Keratinocyte (primary cell): ENCODE data around the gene OR4B1. TPM values are rescaled to one million over a fixed set of nuclear protein-coding genes. Genes with fewer than 3 reads are reported as not detected.

ENCODE experiments used
- DNase-seq: peaks from one replicate; pipeline ENCODE4 v3.0.0-alpha.2; 2011; ENCODE audit warnings: low read depth, missing footprints, low spot score
- FAIRE-seq: peaks from 2 replicates; lab custom pipeline; 2011; peaks lifted over from hg19 to GRCh38; lab: Jason Lieb, UNC
- H2AFZ ChIP-seq: 2 replicates; pipeline ENCODE4 v1.6.0; 2012; ENCODE audit warnings: low read length, control low read depth, inconsistent platforms; ENCODE audit not compliant: control insufficient read depth
- H3K27ac ChIP-seq: 2 replicates; pipeline ENCODE4 v1.5.1; 2011; ENCODE audit warnings: low read length; ENCODE audit not compliant: control insufficient read depth, insufficient read depth
- H3K27me3 ChIP-seq: 3 replicates; pipeline ENCODE4 v1.6.0; 2011; ENCODE audit warnings: low read length; ENCODE audit not compliant: control insufficient read depth, insufficient read depth; ENCODE audit errors: extremely low read depth
- H3K36me3 ChIP-seq, 2 experiments: 2 replicates in 1 of 2; 3 replicates in 1 of 2; pipeline ENCODE4 v1.5.1; 2011; ENCODE audit warnings: low read length in 2 of 2, mild to moderate bottlenecking in 1 of 2; ENCODE audit not compliant: control insufficient read depth in 2 of 2, insufficient read depth in 2 of 2; ENCODE audit errors: extremely low read depth in 1 of 2
- H3K4me1 ChIP-seq: 3 replicates; pipeline ENCODE4 v1.5.1; 2011; ENCODE audit warnings: low read length; ENCODE audit not compliant: control insufficient read depth, insufficient read depth; ENCODE audit errors: extremely low read depth
- H3K4me2 ChIP-seq: 3 replicates; pipeline ENCODE4 v1.6.0; 2011; ENCODE audit warnings: low read depth, low read length; ENCODE audit not compliant: control insufficient read depth, insufficient read depth; ENCODE audit errors: extremely low read depth
- H3K4me3 ChIP-seq, 3 experiments: fragments of 200-600 bp in 1 of 3; sonication (generic) in 1 of 3; 2 replicates in 2 of 3; 3 replicates in 1 of 3; pipeline ENCODE4 v1.5.1; 2011 to 2016; ENCODE audit warnings: low read length in 3 of 3, mild to moderate bottlenecking in 3 of 3, control low read depth in 2 of 3, inconsistent platforms in 1 of 3, low read depth in 1 of 3, mixed read lengths in 1 of 3, mixed run types in 1 of 3, moderate library complexity in 1 of 3; ENCODE audit not compliant: control insufficient read depth in 2 of 3, insufficient read depth in 2 of 3; ENCODE audit errors: extremely low read depth in 1 of 3
- H3K79me2 ChIP-seq: 2 replicates; pipeline ENCODE4 v1.6.0; 2012; ENCODE audit warnings: low read length; ENCODE audit not compliant: control insufficient read depth, insufficient read depth
- H3K9ac ChIP-seq: 3 replicates; pipeline ENCODE4 v1.6.0; 2011; ENCODE audit warnings: low read length; ENCODE audit not compliant: control insufficient read depth, insufficient read depth; ENCODE audit errors: extremely low read depth
- H3K9me1 ChIP-seq: 3 replicates; pipeline ENCODE4 v1.6.0; 2011; ENCODE audit warnings: low read length; ENCODE audit not compliant: control insufficient read depth, insufficient read depth; ENCODE audit errors: extremely low read depth
- H3K9me3 ChIP-seq: 2 replicates; pipeline ENCODE4 v1.5.1; 2012; ENCODE audit warnings: low read depth, low read length; ENCODE audit not compliant: control insufficient read depth
- H4K20me1 ChIP-seq: 3 replicates; pipeline ENCODE4 v1.6.0; 2011; ENCODE audit warnings: low read length; ENCODE audit not compliant: control insufficient read depth, insufficient read depth; ENCODE audit errors: extremely low read depth
- EZH2 ChIP-seq: IDR thresholded peaks from one replicate; pipeline ENCODE4 v1.6.1; 2012; ENCODE audit warnings: inconsistent platforms, mild to moderate bottlenecking, low read length, moderate library complexity
- dilution Hi-C: fragments of 300-500 bp; cut with MboI; formaldehyde crosslinking; loops from one replicate; pipeline ENCODE4 v1.7.0; 2020; ENCODE audit warnings: low sequenced_read_pairs; ENCODE audit not compliant: extremely low pct_ligation_motif_present
- polyA plus RNA-seq, 5 experiments: library from polyadenylated mRNA; depleted of rRNA in 3 of 5; stranded (reverse) in 3 of 5; stranded (forward) in 1 of 5; unstranded in 1 of 5; fragments of >200 nt; gene quantifications; 1 replicate in 1 of 5; 2 replicates in 3 of 5; 3 replicates in 1 of 5; pipeline versions ENCODE4 v1.2.1 to v1.2.3, GENCODE V29; 2011 to 2012; ENCODE audit warnings: missing spikeins in 2 of 5, low read depth in 1 of 5, low replicate concordance in 1 of 5
- TF ChIP-seq, protein P1 (sequence below), 3 experiments: IDR thresholded peaks in 1 of 3; conservative IDR thresholded peaks in 1 of 3; optimal IDR thresholded peaks in 1 of 3; 2 replicates in 2 of 3; 3 replicates in 1 of 3; pipeline versions ENCODE3 to v1.5.1; 2011; ENCODE audit warnings: low read length in 3 of 3, mild to moderate bottlenecking in 3 of 3, moderate library complexity in 2 of 3, control low read depth in 1 of 3, inconsistent platforms in 1 of 3; ENCODE audit not compliant: insufficient read depth in 2 of 3; ENCODE audit errors: extremely low read depth in 1 of 3

The OR4B1 gene
- polyA plus RNA-seq, 1 donor (not counting 4 experiments of a cell fraction or from before 2014, with no cell fraction given), result not detected

DNA sequence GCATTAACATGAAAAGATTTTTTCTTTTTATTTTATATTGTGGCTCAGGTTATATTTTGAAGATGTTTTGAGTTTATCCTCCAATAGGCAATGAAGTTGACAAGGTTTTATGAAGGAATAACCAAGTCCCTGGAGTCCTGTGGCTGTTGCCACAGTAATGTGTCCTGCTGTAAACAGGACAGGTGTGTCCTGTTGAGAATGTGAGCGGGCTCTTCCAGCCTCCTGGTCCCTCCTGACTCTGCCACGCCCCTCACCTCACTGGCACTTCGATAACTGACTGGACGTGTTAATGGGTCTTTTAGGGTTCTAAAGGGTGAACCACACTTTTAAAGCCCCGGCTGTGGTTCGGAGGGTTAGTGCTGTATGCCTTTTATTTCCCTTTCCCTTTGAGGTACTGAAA, 47.8 kb upstream of the OR4B1 start:
- no peaks in the 10 kb centered on the region for H3K4me1 ChIP-seq
- H3K9ac ChIP-seq, result no peak overlapping the region
- H3K4me2 ChIP-seq, result no peak overlapping the region
- dilution Hi-C loops, result no loop called here
- H4K20me1 ChIP-seq, result no peaks in the 10 kb centered on the region
- H3K27me3 ChIP-seq, result no peaks in the 10 kb centered on the region
- DNase-seq (no peak), FAIRE-seq (no peak)
- H3K9me1 ChIP-seq, result no peaks in the 10 kb centered on the region
- no peaks in the 10 kb centered on the region for H3K9me3 ChIP-seq
- no peak for TF ChIP-seq EZH2
- TF ChIP-seq, protein P1, sequence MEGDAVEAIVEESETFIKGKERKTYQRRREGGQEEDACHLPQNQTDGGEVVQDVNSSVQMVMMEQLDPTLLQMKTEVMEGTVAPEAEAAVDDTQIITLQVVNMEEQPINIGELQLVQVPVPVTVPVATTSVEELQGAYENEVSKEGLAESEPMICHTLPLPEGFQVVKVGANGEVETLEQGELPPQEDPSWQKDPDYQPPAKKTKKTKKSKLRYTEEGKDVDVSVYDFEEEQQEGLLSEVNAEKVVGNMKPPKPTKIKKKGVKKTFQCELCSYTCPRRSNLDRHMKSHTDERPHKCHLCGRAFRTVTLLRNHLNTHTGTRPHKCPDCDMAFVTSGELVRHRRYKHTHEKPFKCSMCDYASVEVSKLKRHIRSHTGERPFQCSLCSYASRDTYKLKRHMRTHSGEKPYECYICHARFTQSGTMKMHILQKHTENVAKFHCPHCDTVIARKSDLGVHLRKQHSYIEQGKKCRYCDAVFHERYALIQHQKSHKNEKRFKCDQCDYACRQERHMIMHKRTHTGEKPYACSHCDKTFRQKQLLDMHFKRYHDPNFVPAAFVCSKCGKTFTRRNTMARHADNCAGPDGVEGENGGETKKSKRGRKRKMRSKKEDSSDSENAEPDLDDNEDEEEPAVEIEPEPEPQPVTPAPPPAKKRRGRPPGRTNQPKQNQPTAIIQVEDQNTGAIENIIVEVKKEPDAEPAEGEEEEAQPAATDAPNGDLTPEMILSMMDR (optimal IDR thresholded peaks at IDR 0.05 in 1 of 3, IDR thresholded peaks at IDR 0.05 in 1 of 3, conservative IDR thresholded peaks at IDR 0.05 in 1 of 3; ENCODE audit: extremely low read depth in 1 of 3, insufficient read depth in 2 of 3, low read length in 3 of 3), result no peak
- no peaks in the 10 kb centered on the region for H3K79me2 ChIP-seq
- H3K27ac ChIP-seq, result no peak overlapping the region
- no peak overlapping the region for H2AFZ ChIP-seq
- no peak overlapping the region for H3K4me3 ChIP-seq
- no peaks in the 10 kb centered on the region for H3K36me3 ChIP-seq

DNA sequence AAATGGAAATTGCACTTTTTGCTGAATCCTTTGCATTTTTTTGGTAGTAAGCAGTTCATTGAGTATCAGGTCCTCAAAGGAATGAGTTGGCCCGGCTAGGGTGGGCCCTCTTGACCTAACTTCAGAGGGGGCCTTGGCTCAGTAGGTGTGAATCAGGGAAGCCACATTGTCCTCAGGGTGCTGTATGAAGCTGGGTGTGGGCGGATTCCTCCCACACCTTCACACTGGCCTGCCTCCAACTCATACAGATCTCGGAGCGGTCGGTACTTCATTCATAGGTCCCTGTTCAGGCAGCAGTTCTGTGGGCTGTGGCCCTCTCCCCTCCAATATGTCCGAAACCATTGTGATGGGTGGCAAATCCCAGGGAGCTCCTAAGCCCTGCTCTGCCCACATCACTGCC, 47.4 kb upstream of the OR4B1 start:
- H3K9me1 ChIP-seq, result no peaks in the 10 kb centered on the region

DNA sequence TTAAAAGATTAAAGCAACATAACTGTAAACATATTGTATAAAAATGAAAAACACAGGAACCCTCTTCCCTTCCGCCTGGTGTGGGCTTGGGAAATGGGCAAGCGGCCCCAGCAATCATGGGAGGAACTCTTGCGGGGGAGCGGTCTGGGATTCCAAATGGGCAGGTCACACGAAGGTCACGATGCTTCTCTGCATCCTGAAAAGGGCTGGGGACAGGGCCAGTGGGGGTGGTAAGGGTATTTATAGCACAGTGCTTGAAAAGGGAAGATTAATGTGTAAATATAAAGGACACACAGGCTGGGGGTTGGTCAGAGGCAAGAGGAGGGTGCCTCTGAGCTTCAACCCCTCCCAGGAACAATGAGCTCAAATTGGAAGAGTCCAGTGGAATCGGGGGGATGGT, 46.9 kb upstream of the OR4B1 start:
- Histone ChIP-seq H4K20me1 (no peaks in the 10 kb centered on the region), H3K4me3 (no peak overlapping the region), H3K9me3 (no peaks in the 10 kb centered on the region), H3K9me1 (no peaks in the 10 kb centered on the region), H3K79me2 (no peaks in the 10 kb centered on the region), H3K27ac (no peak overlapping the region), H3K36me3 (no peaks in the 10 kb centered on the region), H3K4me2 (no peak overlapping the region), H3K4me1 (no peaks in the 10 kb centered on the region), H3K9ac (no peak overlapping the region), H2AFZ (no peak overlapping the region), H3K27me3 (no peaks in the 10 kb centered on the region)
- DNase-seq (no peak), FAIRE-seq (no peak)
- dilution Hi-C loops, result no loop called here
- no peak for TF ChIP-seq EZH2
- TF ChIP-seq, protein P1 (optimal IDR thresholded peaks at IDR 0.05 in 1 of 3, IDR thresholded peaks at IDR 0.05 in 1 of 3, conservative IDR thresholded peaks at IDR 0.05 in 1 of 3; ENCODE audit: extremely low read depth in 1 of 3, insufficient read depth in 2 of 3, low read length in 3 of 3), result no peak

More for the DNA sequence above, 47.4 kb upstream of the OR4B1 start:
- no peaks in the 10 kb centered on the region for H3K27me3 ChIP-seq
- no peaks in the 10 kb centered on the region for H4K20me1 ChIP-seq
- no peak overlapping the region for H3K4me3 ChIP-seq
- TF ChIP-seq EZH2, result no peak
- H3K4me2 ChIP-seq, result no peak overlapping the region
- H3K4me1 ChIP-seq, result no peaks in the 10 kb centered on the region
- DNase-seq (no peak), FAIRE-seq (no peak)
- H3K9me3 ChIP-seq, result no peaks in the 10 kb centered on the region
- dilution Hi-C loops, result no loop called here
- no peak overlapping the region for H3K9ac ChIP-seq
- H3K36me3 ChIP-seq, result no peaks in the 10 kb centered on the region
- no peak overlapping the region for H2AFZ ChIP-seq
- no peaks in the 10 kb centered on the region for H3K79me2 ChIP-seq
- H3K27ac ChIP-seq, result no peak overlapping the region
